ENCODE measurements around the gene APRT.
"Not testable (repeated sequence)": the region's sequence is repeated elsewhere in the genome, so short reads cannot be mapped to it uniquely, and the experiment has no call there.

The APRT gene

DNA sequence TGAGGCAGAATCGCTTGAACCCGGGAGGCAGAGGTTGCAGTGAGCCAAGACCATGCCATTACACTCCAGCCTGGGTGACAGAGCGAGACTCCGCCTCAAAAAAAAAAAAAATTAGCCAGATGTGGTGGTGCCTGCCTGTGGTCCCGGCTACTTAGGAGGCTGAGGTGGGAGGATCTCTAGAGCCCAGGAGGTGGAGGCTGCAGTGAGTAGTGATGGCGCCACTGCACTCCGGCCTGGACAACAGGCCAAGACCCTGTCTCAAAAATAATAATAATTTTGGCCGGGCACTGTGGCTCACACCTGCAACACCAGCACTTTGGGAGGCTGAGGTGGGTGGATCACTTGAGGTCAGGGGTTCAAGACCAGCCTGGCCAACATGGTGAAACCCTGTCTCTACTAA lies 23.0 kb downstream of the APRT start:
- DNase-seq (ENCODE audit: low spot score): not testable (repeated sequence)

GRCh38 chr16:88787579-88788314 lies 24.0 kb downstream of the APRT start:
- no peak for DNase-seq (ENCODE audit: low spot score)

DNA sequence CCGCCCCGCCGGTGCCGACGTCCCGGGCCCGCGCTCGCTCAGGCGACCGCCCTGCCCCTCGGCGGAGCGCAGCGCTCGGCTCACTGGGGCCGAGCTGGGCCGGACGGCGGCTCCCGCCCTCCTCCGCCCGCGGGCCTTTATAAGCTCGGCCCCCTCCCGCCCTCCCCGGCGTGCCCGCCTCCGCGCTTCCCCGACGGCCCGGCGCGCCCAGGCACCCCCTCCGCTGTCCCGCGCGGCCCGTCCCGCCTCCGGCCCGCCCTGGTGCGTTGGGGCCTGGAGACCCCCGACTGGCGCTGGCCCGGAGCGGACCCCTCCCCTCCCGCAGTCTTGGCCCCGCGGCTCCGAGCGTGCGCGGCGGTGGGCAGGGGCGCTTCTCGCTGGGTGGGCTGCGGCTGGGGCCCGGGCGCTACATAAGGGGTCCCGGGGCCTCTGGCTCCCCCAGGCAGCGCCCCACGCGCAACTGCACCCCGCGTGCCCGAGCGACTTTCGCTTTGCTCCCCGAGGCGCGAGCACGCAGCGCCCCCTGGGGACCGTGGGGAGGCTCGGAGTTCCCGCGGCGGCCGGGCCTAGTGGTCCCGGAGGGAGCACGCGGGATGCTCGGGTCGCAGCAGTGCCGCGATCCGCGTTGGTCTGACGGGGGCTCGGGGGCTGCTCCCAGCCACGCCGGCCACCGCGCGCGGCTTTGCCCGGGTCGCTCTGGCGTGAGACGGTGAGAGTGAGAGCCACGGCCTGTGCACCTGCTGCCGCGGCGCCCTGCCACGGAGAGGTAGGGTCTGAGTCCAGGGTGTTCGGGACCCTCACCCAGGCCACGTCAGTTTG lies 26.4 kb downstream of the APRT start, which contains the start of gene PIEZO1:
PIEZO1 (minus strand) TSS at position 115 of the 819 bp plus-strand sequence. CDS start 256 bp downstream, outside the sequence.
- DNase-seq (ENCODE audit: low spot score): no peak

GRCh38 chr16:88784856-88785105 lies 26.9 kb downstream of the APRT start:
- DNase-seq (ENCODE audit: low spot score): no peak

DNA sequence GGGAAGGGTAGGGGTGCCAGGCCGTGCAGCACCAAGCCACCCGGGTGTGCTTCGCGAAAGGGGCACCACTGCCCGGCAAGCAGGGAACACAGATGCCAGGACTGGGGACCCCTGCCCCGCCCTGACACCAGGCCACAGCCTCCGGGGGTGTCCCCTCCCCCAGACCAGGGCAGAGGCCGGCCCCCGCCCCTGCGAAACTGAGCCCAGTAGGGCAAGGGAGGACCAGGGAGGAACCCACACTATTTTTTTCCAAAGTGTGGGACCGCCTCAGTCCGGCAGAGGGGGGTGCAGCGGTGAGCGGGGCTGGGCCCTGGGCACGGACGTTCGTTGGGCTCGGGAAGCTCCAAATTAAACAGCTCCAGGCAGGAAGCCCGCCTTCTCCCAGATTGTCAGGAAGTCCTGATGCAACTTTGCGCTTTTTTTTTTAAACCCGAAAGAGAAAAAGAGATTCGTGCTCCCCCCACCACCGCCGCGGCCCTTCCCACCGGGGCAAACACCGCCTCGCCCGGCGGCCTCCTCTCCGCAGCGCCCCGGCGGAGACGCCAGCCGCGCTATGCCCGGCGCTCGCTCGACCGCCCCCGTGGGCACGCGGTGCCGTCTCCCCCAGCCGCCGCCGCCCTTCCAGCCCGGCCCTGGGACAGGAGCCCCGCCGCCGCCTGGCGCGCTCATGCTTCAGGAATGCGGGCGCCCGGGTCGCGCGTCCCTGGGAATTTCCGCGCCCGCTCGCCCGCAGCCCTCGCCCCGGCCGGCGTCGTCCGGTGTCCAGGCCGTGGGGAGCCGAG lies 27.5 kb downstream of the APRT start:
- no peak for DNase-seq (ENCODE audit: low spot score)

DNA sequence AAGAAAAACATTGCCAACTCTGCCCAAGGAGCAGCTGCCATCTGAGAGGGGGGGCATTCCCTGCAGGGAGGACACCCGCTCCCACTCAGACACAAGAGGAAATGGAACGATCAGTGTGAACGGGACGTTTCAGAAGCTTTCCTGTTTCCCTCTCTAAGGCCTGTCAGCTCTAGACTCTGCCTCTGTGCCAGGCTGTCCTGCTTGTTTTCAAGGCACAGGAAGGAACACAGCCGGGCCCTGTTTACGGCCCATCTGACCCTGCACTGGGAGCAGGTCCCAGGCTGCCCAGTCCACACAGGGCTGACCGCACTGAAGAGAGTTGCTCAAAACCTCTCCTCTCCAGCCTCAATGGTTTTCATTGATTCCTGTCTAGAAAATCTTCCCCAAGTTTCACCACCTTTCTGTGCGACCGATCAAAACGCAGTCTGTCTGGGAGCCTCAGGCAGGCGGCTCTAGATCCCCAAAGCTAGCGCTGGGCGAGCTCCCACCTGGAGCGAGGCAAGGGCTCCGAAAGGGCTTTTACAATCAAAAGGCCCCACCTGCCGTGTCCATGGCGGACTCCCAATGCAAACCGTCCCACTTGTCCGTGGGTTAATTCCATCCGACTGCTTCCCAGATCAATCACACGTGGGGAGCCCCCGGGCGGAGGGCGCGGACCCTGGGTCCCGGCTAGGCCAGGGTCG lies 28.2 kb downstream of the APRT start:
- no peak for DNase-seq (ENCODE audit: low spot score)

DNA sequence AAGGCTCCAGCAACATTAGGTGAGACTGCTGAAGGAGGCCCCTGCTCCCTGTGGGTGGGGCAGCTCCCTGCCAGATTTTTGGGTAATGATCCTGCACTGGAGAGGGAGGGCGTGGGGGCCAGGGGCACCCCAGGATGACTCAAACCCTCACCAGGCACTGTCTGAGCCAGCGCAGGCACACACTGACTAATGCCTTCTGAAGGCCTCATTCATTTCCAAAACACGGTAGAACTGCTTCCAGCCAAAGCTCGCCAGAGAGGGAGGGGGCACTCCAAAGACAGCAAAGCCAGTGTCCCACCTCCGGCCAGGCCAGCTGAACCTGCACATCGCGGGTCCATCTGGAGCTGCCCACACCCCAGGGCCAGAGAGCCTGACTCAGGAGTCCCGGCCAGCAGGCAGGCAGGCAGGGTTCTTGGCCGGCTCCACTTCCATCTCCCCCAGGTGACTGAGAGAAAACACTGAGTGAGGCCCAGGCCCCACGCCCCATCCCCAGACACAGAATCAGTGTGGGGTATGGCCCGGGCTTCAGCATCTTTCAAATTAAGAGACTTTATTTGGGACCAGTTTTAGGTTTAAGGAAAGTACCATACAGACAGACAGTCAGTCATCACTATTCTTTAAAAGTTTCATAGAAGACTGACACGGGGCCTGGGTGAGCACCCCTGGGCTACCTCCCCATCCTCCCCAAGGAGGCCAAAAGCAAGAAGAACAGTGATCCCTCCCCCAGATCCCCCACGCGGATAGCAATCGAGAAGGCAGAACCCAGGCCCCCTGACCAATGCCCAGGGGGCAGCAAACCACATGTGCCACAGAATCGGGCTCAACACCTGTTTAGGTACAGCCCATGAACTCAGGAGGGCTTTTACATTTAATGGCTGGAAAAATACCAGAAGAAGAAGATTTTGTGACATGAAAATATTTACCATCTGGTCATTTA lies 29.0 kb downstream of the APRT start:
- no peak for DNase-seq (ENCODE audit: low spot score)

GRCh38 chr16:88781140-88782077 lies 30.3 kb downstream of the APRT start:
- DNase-seq (ENCODE audit: low spot score): no peak

DNA sequence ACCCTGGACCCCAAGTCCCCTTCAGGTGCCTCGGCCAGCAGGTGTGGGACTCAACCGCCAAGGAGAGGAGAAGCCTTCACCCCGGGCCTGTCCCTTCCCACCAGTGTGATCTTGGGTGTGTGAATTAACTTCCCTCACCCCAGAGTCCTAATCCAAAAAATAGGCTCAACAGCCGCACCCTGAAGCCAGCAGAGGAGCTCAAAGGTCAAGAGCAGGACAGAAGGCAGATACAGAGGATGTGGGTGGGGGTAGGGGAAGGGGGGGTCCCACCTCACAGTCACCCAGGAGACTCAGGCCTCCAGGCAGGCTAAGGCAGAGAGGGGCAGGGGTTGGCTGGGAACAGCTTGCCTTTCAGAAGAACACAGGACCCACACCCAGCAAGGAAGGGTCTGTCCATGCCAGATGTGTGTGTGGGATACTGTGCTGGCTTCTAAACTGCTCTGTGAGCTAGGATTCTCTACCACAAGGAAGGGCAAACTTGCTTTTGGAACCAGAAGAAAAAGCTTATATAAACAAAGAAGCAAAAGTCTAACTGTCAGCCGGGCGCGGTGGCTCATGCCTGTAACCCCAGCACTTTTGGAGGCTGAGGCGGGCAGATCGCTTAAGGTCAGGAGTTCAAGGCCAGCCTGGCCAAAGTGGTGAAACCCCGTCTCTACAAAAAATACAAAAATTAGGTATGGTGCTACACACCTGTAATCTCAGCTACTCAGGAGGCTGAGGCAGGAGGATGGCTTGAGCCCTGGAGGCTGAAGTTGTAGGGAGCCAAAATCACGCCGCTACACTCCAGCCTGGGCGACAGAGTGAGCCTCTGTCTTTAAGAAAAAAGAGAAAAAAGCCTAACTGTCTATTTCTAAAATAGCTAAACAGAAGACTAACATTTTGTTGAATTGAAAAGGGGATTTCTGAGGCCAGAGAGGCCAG lies 31.3 kb downstream of the APRT start:
- no peak for DNase-seq (ENCODE audit: low spot score)

GRCh38 chr16:88779406-88780141 lies 32.2 kb downstream of the APRT start:
- DNase-seq (ENCODE audit: low spot score): no peak

DNA sequence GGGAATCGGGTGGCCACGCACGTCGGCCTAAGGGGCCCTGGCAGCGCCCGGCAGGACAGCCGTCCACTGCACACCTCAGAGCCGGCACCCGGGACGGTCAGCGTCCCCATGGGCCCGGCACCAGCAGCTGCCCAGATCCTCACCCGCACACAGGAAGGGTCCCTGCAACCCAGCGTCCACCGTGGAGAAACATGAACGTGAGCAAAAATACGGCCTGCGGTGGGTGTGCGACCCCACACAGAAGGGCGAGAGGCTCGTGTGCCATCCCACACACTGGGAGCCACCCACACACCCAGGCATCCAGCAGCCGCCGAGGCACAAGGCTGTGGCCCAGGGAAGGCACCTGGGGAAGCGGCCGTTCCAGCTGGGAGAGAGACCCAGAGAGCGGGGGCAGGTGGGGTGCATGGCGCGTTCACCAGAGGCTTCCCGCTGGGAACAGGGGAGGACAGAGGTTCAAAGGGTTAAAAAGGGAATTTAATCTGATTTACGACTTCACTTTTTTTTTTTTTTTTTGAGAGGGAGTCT lies 33.1 kb downstream of the APRT start:
- DNase-seq (ENCODE audit: low spot score): no peak

- DNase-seq (ENCODE audit: low spot score): no peak
These were observed 33.5 kb downstream of the APRT start for GRCh38 chr16:88778271-88778525.

DNA sequence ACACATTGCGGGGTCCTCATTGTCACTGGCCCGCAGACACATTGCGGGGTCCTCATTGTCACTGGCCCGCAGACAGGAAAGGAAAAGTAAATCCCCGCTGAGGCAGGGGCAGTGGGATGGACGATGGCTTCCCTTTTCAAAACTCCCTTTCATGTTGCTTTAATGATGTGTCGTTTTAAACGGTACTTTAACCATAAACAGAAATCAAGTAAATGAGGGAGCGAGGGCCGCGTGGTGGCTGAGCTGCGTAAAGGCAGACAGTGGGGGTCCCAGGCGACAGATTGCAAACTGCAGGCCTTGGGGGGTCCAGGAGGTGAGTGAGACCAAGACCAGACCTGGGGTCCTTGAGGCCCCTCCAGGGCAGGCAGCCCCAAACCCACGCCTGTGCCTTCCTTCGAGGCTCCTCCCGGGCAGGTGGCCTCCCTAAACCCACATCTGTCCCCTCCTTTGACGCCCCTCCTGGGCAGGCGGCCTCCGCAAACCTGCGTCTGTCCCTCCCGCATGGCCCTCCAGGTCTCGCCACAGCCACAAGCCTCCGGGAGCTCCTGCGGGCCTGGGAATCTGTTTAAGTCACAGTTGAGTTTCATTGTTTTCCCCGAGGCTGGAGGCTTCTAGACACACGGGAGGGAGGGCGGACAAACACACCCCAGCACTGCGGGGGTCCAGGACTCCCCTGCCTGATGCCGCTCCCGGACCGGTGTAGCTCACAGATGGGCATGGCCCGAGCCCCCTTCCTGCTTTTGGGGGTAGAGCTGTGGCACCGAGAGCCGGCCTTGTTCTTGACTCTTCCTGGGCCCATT lies 34.1 kb downstream of the APRT start:
- DNase-seq (ENCODE audit: low spot score): no peak

DNA sequence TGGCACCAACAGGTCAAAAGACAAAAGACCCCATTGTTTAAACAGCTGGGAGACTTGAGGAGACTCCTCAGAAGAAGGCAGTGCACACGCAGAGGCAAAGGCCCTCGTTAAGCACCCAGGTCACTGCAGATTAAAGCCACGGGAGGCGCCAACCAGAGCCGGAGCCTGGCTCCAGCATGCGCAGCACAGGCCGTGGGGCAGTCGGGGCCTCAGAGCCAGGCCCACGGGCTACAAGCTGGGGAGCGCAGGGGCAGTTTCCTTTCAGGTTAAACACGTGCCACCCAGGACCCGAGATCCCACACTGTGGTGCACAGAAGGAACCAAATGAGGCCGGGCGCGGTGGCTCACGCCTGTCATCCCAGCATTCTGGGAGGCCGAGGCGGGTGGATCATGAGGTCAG lies 35.9 kb downstream of the APRT start:
- DNase-seq (ENCODE audit: low spot score): no peak

GRCh38 chr16:88774544-88775393 lies 37.0 kb downstream of the APRT start:
- no peak for DNase-seq (ENCODE audit: low spot score)

DNA sequence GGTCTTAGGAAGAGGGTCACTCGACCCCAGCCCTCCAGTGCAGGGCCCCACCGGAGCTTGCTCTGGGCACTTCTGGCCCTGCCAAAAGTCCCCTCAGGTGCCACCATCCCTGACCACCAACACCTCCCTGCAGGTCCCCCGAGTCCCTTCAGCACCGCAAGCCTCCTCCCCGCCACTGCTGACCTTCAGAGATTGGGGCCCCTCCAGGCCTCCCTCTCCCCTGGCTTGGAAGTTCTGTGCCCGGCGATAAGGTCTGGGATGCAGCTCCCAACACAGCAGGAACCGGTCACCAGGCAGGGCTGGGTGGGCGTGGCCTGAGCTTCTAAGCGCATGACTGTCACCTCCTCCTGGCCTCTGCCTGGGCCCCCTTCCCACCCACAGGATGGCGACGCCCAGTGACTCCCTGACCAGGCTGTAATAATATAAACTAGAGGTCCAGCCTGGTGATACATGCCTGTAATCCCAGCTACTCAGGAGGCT lies 37.9 kb downstream of the APRT start:
- DNase-seq (ENCODE audit: low spot score): peak; percentile 70
